ENCODE measurements around the gene MRPL16.

Gene MRPL16

DNA sequence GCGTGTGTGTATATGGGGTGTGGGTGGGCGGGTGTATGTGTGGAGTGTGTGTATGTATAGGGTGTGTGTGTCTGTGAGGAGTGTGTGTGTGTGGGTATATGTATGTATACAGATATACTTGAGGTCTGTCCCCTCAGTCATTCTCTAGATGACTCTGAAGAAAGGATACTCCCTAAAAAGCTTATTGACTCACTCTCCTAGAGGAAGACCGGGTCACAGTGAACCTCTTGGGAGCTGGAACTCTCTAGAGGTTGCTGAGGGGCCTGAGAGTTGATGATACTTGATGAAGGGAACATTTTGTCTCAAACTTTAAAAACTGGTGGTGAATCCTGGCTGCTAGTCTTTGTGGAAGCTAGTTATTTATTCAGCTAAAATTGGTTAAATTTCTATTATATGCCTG is 40.3 kb downstream of the MRPL16 start:
- no peak for DNase-seq

DNA sequence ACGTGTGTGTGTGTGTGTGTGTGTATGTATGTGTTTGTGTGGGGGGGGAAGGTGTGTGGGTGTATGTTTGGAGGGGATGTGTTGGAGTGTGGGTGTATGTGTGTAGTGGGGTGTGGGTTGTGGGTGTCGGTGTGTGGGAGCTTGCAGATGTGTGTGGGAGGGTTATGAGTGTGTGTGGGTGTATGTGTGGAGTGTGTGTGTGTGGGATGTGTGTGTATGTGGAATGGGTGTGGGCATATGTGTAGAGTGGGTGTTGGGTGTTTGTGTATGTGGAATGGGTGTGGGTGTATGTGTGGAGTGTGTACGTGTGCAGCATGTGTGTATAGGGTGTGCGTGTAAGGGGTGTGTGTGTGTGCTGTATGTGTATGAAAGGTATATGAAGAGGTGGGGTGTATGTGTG is 40.8 kb downstream of the MRPL16 start:
- DNase-seq: no peak

DNA sequence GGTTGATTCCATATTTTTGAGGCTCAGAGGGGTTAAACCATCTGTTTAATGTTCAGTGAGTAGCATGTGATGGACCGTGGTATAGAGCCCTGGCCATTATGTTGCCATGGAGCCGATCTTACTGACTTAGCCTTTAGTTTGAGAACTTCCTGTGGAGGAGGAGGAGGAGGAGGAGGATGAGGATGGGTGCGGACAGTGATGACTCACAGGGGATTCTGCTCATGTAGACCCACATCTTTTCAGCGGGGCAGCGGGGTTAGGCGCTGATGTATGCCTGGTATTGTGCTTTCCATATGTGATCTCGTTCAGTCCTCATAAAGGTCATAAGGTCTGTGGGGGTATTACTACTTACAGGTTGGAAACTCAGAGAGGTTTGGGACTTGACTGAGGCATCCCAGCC is 41.5 kb downstream of the MRPL16 start:
- DNase-seq: no peak

DNA sequence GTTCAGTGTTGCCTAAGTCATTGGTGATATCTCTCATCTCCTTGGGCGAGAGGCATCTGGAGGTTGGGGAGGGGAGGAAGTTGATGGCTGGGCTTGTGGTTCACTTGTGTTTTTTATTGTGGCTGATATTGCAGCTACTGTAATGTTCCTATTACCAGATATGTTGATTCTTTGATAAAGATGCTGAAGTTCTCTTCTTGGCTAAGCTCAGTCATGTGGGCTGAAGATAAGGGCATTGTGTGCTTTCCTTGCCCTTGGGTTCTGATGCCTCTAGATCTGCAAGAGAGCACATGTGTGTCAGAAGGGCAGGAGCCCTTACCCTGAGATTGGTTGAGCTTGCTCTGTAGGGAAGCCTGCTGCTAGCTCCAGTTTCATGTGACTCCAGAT is 43.4 kb downstream of the MRPL16 start:
- peak; percentile 13 for DNase-seq

DNA sequence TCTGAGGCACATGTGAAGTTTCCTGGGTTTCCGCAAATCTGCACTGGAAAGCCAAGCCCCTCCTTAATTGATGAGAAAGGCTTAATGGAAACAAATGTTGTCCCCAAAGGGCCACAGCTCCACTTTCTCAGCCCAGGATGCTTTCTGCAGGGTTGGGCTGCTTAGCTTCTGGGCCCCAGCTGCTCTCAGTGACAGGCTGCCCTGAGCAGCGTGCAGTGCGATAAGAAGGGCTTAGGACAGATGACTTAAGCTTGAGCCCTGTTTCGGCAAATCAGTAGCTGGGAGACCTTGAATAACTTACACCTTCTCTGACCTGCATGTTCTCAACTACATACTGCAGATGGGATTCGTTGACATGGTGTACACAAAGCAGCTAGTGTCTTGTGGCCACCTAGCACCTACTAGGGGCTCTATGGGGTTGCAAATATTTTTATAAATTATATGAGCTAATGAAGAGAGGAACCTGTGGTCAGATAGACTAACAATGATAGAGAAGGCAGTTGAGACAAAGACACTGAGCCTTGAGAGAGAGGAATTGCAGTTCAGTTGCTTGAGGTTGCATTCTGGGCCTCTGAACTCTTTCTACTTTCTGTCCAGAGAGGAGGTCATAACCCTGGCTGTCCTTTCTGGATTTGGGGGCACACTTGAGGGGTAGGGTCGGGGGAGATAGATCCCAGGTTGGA is 43.9 kb downstream of the MRPL16 start:
- DNase-seq: no peak

DNA sequence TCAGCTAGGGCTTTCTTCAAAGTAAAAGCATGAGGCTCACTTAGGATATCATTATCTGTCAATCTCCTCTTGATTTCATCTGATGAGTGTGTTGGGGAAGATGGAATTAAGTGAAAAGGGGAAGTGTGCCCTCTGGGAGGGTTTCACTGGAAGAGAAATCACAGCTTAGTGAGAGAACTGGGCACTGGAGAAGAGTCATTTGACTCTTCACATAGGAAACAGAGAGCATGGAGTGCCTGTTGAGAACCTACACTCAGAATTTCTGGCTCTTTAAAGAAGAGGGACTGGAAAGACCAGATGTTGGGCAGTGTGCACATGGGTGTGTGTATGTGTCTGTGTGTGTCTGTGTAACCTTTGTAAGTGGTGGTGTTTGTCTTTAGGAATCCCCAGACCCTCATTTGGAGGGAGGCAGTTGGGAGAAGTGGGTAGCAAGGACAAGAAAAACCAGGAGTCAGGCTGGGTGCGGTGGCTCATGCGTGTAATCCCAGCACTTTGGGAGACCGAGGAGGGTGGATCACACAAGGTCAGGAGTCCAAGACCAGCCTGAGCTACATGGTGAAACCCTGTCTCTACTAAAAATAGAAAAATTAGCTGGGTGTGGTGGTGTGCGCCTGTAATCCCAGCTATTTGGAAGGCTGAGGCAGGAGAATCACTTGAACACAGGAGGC is 45.4 kb downstream of the MRPL16 start:
- no peak for DNase-seq

DNA sequence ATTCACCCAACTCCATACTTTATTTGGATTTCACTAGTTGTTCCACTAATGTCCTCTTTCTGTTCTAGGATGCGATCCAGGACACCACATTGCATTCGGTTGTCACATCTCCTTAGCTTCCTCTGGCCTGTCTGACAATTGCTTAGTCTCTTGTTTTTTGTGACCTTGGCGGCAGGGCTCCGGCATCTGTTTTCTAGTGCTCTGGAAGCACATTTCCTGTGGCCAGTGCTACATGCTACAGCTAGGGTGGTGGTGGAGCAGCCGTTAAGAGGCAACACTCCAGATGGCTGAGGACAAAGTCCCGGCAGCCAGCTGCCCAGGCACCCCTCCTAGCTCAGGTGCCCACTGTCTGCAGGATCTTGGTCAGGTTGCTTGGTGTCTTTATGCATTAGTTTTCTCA is 48.6 kb downstream of the MRPL16 start:
- no peak for DNase-seq

DNA sequence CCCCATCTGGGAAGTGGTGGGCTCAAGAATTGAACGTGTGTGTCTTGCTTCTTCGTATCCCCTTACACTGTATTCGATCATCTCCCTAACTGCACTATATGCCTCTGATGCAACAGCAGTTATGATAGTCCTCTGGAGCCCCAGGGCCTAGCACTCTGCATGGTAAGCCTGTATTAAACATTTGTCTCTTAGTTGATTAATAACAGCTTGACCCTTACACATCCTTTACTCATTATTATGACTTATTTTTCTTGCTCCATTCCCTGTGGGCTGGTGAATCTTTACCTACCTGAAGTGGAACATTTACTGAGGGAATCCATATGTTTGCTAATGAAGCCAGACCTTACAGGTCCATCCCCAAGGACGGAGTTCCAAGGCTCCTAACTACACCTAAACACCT is 49.8 kb downstream of the MRPL16 start:
- DNase-seq: no peak

DNA sequence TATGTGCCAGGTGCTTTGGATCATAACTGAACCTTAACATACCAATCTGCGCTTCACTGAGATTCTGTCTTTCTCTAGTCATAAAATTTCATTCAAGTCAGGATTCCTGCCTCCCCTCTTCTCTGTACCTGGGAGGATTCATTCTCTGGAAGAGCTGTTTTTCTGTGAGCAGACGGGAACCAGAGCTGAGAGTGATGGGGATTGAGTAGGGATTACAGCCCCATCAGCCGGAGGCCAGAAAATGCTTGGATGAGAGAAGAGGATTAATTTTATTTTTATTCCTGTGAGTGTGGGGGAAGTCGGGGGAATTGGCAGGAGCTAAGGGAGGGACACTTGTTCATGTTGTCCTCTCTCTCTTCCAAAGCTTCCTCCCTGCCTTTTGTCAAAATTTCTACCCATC is 50.7 kb downstream of the MRPL16 start:
- no peak for DNase-seq

DNA sequence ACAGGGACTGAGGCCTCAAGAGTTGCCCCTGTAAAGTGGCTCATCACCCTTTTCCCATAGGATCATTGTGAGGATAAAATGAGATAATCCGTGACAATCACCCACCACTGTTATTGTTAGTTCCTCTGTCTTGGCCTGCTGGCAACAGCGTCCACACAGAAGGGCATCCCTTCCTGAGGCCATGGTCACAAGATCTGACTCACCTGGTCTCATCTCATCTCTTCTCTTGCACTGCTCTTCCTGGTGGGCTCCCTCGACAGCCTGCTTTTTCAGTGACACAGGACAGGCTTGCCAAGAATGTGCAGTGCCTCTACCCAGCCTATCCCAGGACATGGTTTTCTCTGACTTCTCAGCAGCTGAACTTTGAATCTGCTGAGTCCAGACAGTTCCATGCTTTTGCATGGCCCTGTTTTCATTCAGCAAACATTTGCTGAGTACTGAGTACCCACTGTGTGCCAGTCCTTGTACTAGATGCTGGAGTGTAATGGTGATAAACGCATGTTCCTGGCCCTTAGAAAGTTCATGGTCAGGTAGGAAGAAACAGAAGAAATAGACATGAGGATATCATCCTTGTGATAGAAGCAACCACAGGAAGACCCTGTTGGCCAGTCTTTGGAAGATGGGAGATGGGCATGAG is 52.1 kb downstream of the MRPL16 start:
- no peak for DNase-seq

DNA sequence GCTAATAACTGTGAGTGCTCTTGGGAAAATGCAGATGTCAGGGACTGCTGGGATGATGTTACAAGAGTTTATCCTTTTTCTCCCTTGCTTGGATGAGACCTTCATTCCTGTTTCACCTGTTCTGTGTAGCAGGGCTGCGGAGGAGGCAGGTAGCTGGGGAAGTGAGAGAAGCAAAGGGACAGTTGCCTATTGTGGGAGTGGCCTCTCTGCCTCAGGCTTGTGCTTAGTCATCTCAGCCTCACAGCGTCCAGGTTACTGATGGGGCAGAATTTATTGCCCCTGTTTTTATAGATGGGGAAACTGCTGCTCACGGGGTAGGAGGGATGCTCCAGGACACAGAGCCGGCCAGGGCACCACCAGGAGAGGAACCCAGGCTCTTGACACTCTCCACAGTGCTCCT is 53.7 kb downstream of the MRPL16 start:
- DNase-seq: no peak

DNA sequence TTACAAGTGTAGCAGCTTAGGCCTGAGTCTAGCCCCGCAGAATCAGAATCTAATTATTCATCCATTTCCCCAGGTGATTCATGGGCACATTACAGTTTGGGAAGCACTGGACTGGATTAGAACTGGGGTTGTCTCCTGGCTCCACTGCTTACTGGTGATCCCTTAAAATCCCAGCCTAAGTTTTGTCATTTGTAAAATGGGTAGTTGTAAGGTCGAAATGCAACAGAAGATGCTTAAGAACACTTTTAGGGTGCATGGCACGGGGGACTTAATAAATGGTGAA is 54.1 kb downstream of the MRPL16 start:
- no peak for DNase-seq
